ENCODE measurements around the gene CLDN5. TPM values are rescaled to one million over a fixed set of nuclear protein-coding genes. Genes with fewer than 3 reads are reported as not detected.

CLDN5 gene
- total RNA-seq, 4 donors from 2014 or later, result 40.4 to 108 (median 89.6) TPM

DNA sequence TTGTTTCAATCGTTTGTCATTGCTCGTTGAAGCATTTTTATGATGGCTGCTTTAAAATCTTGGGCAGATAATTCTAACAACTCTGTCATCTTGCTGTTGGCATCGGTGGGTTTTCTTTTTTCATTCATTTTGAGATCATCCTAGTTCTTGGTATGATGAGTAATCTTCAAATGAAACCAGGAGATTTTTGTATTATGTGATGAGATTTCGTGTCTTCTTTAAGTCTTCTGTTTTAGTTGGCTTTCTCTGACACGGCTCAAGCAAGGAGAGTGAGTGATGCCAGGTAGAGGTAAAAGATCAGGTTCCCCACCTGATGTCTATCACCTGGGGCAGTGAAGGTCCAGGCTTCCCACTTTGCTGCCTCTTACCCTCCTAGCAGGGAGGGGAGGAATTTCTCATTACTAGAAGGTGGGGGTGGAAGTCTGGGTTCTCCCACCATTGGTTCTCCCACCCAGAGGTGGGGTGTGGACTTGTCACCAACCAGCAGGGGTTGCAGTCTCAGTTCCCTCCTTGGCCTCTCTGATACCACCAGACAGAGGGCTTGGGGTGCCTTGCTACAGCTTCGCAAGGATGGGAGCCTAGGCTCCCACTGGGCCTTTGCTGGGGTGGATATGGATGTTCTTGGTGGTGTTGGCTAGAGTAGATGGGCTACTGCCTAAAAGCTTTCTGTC lies 31.6 kb downstream of the CLDN5 start:
- in situ Hi-C loops (cut with MboI; ENCODE audit: low sequenced_read_pairs in 4 of 4), result loop anchor here in 3 of 4 donors (5.0 to 10.0 kb wide), 2 partner anchors 132 to 135 kb away; no protein-coding TSS in a partner anchor
- ATAC-seq (no peak), DNase-seq (no peak)
- Histone ChIP-seq H3K27ac (no peak overlapping the region), H3K9me3 (no peaks in the 10 kb centered on the region), H3K27me3 (no peaks in the 10 kb centered on the region), H3K4me1 (no peaks in the 10 kb centered on the region), H3K36me3 (no peaks in the 10 kb centered on the region), H3K4me3 (no peak overlapping the region)
- intact Hi-C loops (cut with DNase I; ENCODE audit: low total_unique reads), result no loop called here
- TF ChIP-seq, protein P1, sequence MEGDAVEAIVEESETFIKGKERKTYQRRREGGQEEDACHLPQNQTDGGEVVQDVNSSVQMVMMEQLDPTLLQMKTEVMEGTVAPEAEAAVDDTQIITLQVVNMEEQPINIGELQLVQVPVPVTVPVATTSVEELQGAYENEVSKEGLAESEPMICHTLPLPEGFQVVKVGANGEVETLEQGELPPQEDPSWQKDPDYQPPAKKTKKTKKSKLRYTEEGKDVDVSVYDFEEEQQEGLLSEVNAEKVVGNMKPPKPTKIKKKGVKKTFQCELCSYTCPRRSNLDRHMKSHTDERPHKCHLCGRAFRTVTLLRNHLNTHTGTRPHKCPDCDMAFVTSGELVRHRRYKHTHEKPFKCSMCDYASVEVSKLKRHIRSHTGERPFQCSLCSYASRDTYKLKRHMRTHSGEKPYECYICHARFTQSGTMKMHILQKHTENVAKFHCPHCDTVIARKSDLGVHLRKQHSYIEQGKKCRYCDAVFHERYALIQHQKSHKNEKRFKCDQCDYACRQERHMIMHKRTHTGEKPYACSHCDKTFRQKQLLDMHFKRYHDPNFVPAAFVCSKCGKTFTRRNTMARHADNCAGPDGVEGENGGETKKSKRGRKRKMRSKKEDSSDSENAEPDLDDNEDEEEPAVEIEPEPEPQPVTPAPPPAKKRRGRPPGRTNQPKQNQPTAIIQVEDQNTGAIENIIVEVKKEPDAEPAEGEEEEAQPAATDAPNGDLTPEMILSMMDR (IDR thresholded peaks at IDR 0.05 in 4 of 5, conservative IDR thresholded peaks at IDR 0.05 in 1 of 5), result no peak
- TF ChIP-seq POLR2A (IDR thresholded peaks at IDR 0.05), result no peak

DNA sequence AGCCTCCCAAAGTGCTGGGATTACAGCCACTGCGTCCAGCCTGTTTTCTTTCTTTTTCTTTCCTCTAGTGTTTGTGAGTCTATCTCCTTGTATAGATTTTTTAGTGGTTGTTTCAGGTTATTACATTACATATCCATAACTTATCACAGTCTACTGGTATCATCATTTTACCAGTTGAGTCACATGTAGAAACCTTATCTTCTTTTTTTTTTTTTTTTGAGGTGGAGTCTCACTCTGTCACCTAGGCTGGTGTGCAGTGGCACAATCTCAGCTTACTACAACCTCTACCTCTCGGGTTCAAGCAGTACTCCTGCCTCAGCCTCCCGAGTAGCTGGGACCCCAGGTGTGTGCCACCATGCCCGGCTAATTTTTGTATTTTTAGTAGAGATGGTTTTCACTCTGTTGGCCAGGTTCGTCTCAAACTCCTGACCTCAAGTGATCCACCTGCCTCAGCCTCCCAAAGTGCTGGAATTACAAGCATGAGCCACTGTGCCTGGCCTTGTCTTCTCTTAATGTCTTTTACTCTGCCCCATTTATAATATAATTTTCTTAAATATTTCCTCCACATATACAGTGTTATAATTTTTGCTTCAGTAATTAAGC lies 33.5 kb downstream of the CLDN5 start:
- in situ Hi-C loops (cut with MboI; ENCODE audit: low sequenced_read_pairs in 4 of 4), result loop anchor here in 3 of 4 donors (5.0 to 10.0 kb wide), 2 partner anchors 134 to 137 kb away; no protein-coding TSS in a partner anchor
- TF ChIP-seq, protein P1 (IDR thresholded peaks at IDR 0.05 in 4 of 5, conservative IDR thresholded peaks at IDR 0.05 in 1 of 5), result no peak
- TF ChIP-seq POLR2A (IDR thresholded peaks at IDR 0.05), result no peak
- no peak overlapping the region for H3K4me3 ChIP-seq
- ATAC-seq (no peak), DNase-seq (no peak)
- H3K9me3 ChIP-seq, result no peaks in the 10 kb centered on the region
- H3K36me3 ChIP-seq, result no peaks in the 10 kb centered on the region
- H3K27me3 ChIP-seq, result no peaks in the 10 kb centered on the region
- intact Hi-C loops (cut with DNase I; ENCODE audit: low total_unique reads), result no loop called here
- H3K4me1 ChIP-seq, result no peaks in the 10 kb centered on the region
- no peak overlapping the region for H3K27ac ChIP-seq

DNA sequence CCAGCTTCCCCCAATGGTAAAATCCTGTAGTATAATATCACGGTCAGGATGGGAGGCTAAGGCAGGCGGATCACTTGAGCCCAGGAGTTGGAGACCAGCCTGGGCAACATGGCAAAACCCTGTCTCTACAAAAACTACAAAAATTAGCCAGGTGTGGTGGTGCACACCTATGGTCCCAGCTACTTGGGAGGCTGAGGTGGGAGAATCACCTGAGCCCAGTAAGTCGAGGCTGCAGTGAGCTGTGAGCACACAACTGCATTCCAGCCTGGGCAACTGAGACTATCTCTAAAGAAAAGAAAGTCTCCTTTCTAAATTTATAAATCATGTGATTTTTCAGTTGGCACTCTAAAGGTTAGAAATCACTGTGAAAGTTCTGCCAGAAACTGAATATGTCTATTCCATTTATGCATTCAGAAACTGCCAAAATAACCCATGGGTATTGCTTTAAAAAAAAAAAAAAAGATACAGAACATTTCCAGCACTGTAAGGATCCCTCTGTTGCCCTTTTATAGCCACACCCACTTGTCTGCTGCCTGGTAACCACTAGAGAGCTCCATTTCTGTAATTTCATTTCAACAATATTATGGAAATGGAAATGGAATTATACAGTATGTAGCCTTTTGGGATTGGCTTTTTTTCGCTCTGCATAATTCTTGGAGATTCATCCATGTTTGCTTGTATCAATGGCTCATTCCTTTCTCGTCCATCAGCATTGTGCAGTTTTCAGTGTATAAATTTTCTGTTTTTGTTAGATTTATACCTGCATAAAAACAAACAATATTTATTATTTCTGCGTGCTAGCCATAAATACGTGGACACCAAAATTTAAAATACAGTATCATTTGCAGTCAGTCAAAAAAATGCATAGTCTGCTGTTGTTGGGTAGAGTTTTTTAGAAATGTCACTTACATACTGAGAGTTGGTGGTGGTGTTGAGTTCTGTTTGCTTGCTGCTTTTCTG lies 35.0 kb downstream of the CLDN5 start:
- intact Hi-C loops (cut with DNase I; ENCODE audit: low total_unique reads), result no loop called here
- ATAC-seq, result peak; percentile 41 to 45

DNA sequence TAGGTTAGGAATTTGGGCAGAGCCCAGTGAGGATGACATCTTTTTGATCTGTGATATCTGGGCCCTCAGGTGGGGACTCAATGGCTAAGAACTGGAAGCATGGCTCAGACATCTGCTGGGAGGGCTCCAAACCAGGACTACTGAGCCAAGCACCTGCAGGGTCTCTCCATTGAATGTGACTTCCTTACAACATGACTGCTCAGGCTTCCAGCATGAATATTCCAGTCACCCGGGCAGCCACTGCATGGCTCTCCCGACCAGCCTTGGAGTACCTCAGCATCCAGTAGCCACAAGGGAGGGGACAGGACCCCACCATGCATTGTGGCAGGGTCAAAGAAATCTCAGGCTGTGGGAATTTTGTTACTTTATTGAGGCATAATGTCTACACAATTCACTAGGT lies 35.9 kb downstream of the CLDN5 start:
- Histone ChIP-seq H3K36me3 (no peaks in the 10 kb centered on the region), H3K27ac (no peak overlapping the region), H3K9me3 (no peaks in the 10 kb centered on the region), H3K4me1 (no peaks in the 10 kb centered on the region), H3K27me3 (no peaks in the 10 kb centered on the region), H3K4me3 (no peak overlapping the region)
- in situ Hi-C loops (cut with MboI; ENCODE audit: low sequenced_read_pairs in 4 of 4) (loop anchor here in 1 of 4 donors (10.0 kb wide), 1 partner anchor 137 kb away; no protein-coding TSS in a partner anchor), intact Hi-C loops (cut with DNase I; ENCODE audit: low total_unique reads) (no loop called here)
- TF ChIP-seq, protein P1 (IDR thresholded peaks at IDR 0.05 in 4 of 5, conservative IDR thresholded peaks at IDR 0.05 in 1 of 5), result no peak
- no peak for TF ChIP-seq POLR2A (IDR thresholded peaks at IDR 0.05)
- ATAC-seq (no peak), DNase-seq (no peak)

More for the DNA sequence above, 35.0 kb downstream of the CLDN5 start:
- Histone ChIP-seq H3K27me3 (no peaks in the 10 kb centered on the region), H3K36me3 (no peaks in the 10 kb centered on the region), H3K9me3 (no peaks in the 10 kb centered on the region), H3K27ac (no peak overlapping the region), H3K4me3 (no peak overlapping the region), H3K4me1 (no peaks in the 10 kb centered on the region)
- TF ChIP-seq, protein P1 (IDR thresholded peaks at IDR 0.05 in 4 of 5, conservative IDR thresholded peaks at IDR 0.05 in 1 of 5), result no peak
- TF ChIP-seq POLR2A (IDR thresholded peaks at IDR 0.05), result no peak
- no peak for DNase-seq
- in situ Hi-C loops (cut with MboI; ENCODE audit: low sequenced_read_pairs in 4 of 4), result loop anchor here in 1 of 4 donors (10.0 kb wide), 1 partner anchor 136 kb away; no protein-coding TSS in a partner anchor
